HepG2 (cell line): Measurements from ENCODE around the gene P2RY6. TPM values are rescaled to one million over a fixed set of nuclear protein-coding genes. Genes with fewer than 3 reads are reported as not detected.
A peak's percentile ranks its signal among the peaks of the same experiment; 100 is the strongest.

Experiments
- ATF3 ChIP-seq: sonication (generic); formaldehyde crosslinking; IDR thresholded peaks from 2 replicates; pipeline ENCODE4 v1.4.0; 2020; ENCODE audit warnings: missing genetic modification reagents
- ATF7 ChIP-seq, 2 experiments: fragments of 450-650 bp in 1 of 2; sonication (generic) in 1 of 2; formaldehyde crosslinking in 1 of 2; IDR thresholded peaks; 2 replicates each; pipeline versions ENCODE4 v1.4.0 to v1.6.1; 2016 to 2020; ENCODE audit warnings: antibody characterized with exemption in 1 of 2, mild to moderate bottlenecking in 1 of 2, missing genetic modification reagents in 1 of 2
- BCL6 ChIP-seq: IDR thresholded peaks from 2 replicates; pipeline ENCODE4 v1.6.1; 2016; ENCODE audit warnings: missing genetic modification reagents, missing compliant biosample characterization
- BORCS8-MEF2B ChIP-seq: sonication (generic); formaldehyde crosslinking; IDR thresholded peaks from 2 replicates; pipeline ENCODE4 v1.8.0; 2022; ENCODE audit warnings: mild to moderate bottlenecking, missing genetic modification reagents
- BRCA1 ChIP-seq: sonication (generic); formaldehyde crosslinking; IDR thresholded peaks from 2 replicates; pipeline ENCODE4 v1.4.0; 2020; ENCODE audit warnings: missing genetic modification reagents
- HMG20A ChIP-seq: IDR thresholded peaks from 2 replicates; pipeline ENCODE4 v1.6.1; 2016; ENCODE audit warnings: borderline replicate concordance
- KLF11 ChIP-seq: IDR thresholded peaks from 2 replicates; pipeline ENCODE4 v1.6.1; 2016; ENCODE audit warnings: missing compliant biosample characterization
- MTF1 ChIP-seq: sonication (generic); formaldehyde crosslinking; IDR thresholded peaks from 2 replicates; pipeline ENCODE4 v1.5.0; 2020; ENCODE audit warnings: missing genetic modification reagents
- MXI1 ChIP-seq: IDR thresholded peaks from 3 replicates; pipeline ENCODE4 v1.6.1; 2012; ENCODE audit warnings: low read depth, low read length, inconsistent platforms, borderline replicate concordance
- PAWR ChIP-seq: sonication (generic); formaldehyde crosslinking; IDR thresholded peaks from 2 replicates; pipeline ENCODE4 v1.4.0; 2020; ENCODE audit warnings: missing genetic modification reagents, mild to moderate bottlenecking, borderline replicate concordance
- PITX1 ChIP-seq: sonication (generic); formaldehyde crosslinking; IDR thresholded peaks from 2 replicates; pipeline ENCODE4 v1.5.1; 2020; ENCODE audit warnings: mild to moderate bottlenecking, missing genetic modification reagents
- SPEN ChIP-seq: sonication (generic); formaldehyde crosslinking; IDR thresholded peaks from 2 replicates; pipeline ENCODE4 v1.5.1; 2020; ENCODE audit warnings: low read depth, mild to moderate bottlenecking, missing genetic modification reagents
- SRY ChIP-seq: sonication (generic); formaldehyde crosslinking; IDR thresholded peaks from 2 replicates; pipeline ENCODE4 v1.8.0; 2022; ENCODE audit warnings: mild to moderate bottlenecking, missing genetic modification reagents
- THAP8 ChIP-seq: sonication (generic); formaldehyde crosslinking; IDR thresholded peaks from 2 replicates; pipeline ENCODE4 v1.5.1; 2020; ENCODE audit warnings: missing genetic modification reagents, mild to moderate bottlenecking, borderline replicate concordance
- ZNF12 ChIP-seq: sonication (generic); formaldehyde crosslinking; IDR thresholded peaks from 2 replicates; pipeline ENCODE4 v1.5.0; 2020; ENCODE audit warnings: missing genetic modification reagents
- ZNF337 ChIP-seq: sonication (generic); formaldehyde crosslinking; IDR thresholded peaks from 2 replicates; pipeline ENCODE4 v1.5.1; 2020; ENCODE audit warnings: missing genetic modification reagents, low read depth, mild to moderate bottlenecking, borderline replicate concordance
- ZNF33B ChIP-seq: sonication (generic); formaldehyde crosslinking; IDR thresholded peaks from 2 replicates; pipeline ENCODE4 v1.5.1; 2020; ENCODE audit warnings: mild to moderate bottlenecking, missing genetic modification reagents
- ZNF550 ChIP-seq: sonication (generic); formaldehyde crosslinking; IDR thresholded peaks from 2 replicates; pipeline ENCODE4 v1.4.0; 2020; ENCODE audit warnings: mild to moderate bottlenecking, missing genetic modification reagents, borderline replicate concordance
- ZNF572 ChIP-seq: sonication (generic); formaldehyde crosslinking; IDR thresholded peaks from 2 replicates; pipeline ENCODE4 v1.5.1; 2020; ENCODE audit warnings: mild to moderate bottlenecking, missing genetic modification reagents
- ZNF749 ChIP-seq: sonication (generic); formaldehyde crosslinking; IDR thresholded peaks from 2 replicates; pipeline ENCODE4 v1.8.0; 2022; ENCODE audit warnings: mild to moderate bottlenecking, missing genetic modification reagents, moderate library complexity, borderline replicate concordance
- ZNF75D ChIP-seq: sonication (generic); formaldehyde crosslinking; IDR thresholded peaks from 2 replicates; pipeline ENCODE4 v1.8.1; 2023; ENCODE audit warnings: missing genetic modification reagents, mild to moderate bottlenecking, borderline replicate concordance
- ZNF879 ChIP-seq: sonication (generic); formaldehyde crosslinking; IDR thresholded peaks from 2 replicates; pipeline ENCODE4 v1.8.1; 2023; ENCODE audit warnings: missing genetic modification reagents
- polyA plus RNA-seq, 8 experiments: library from polyadenylated mRNA; depleted of rRNA in 3 of 8; stranded (reverse) in 7 of 8; unstranded in 1 of 8; fragments of >200 nt; fragmentation: Illumina TruSeq in 4 of 8; extraction: Trizol in 4 of 8; gene quantifications; 2 replicates each; pipeline versions ENCODE4 v1.2.1 to v1.2.3, GENCODE V29; 2011 to 2016; ENCODE audit warnings: low read depth in 4 of 8, missing spikeins in 1 of 8, mixed read lengths in 1 of 8; ENCODE audit not compliant: insufficient read depth in 1 of 8
- total RNA-seq, 5 experiments: library from RNA; depleted of rRNA; stranded (reverse); fragments of >200 nt; fragmentation: Illumina TruSeq; extraction: Trizol; gene quantifications; 2 replicates each; pipeline ENCODE4 v1.2.3, GENCODE V29; 2016; ENCODE audit warnings: low read depth in 1 of 5
- TF ChIP-seq, protein P1 (sequence below): sonication (generic); formaldehyde crosslinking; IDR thresholded peaks from 2 replicates; pipeline ENCODE4 v1.4.0; 2020; ENCODE audit warnings: missing genetic modification reagents
- TF ChIP-seq, protein P2 (sequence below): sonication (generic); formaldehyde crosslinking; IDR thresholded peaks from 2 replicates; pipeline ENCODE4 v1.8.1; 2023; ENCODE audit warnings: mild to moderate bottlenecking, moderate library complexity, missing genetic modification reagents

P2RY6 gene
- total and polyA plus RNA-seq, 2 of the 13 experiments (the other 11 are each of a cell fraction or from before 2014, with no cell fraction given): 0.09 to 0.29 TPM

GRCh38 chr11:73308003-73308960 is 36.1 kb downstream of the P2RY6 start, which contains the start of gene ARHGEF17 (continued):
- TF ChIP-seq ZNF572 (CRISPR knock-in tag): no peak
- no peak for TF ChIP-seq ZNF12 (CRISPR knock-in tag)
- 0 out of 2 replicates have a peak, but pooled peaks have one; percentile 63 for TF ChIP-seq ZNF33B (CRISPR knock-in tag)
- no peak for TF ChIP-seq ZNF550
- TF ChIP-seq MXI1: no peak
- TF ChIP-seq KLF11: no peak
- TF ChIP-seq ZNF879 (CRISPR knock-in tag): no peak
- TF ChIP-seq PITX1 (CRISPR knock-in tag): no peak
- TF ChIP-seq BCL6: 0 out of 2 replicates have a peak, but pooled peaks have one; percentile 31
- TF ChIP-seq BRCA1: no peak
- TF ChIP-seq MTF1: no peak
- peak; percentile 63; the same call in 1 of the 2 replicates for TF ChIP-seq THAP8 (CRISPR knock-in tag)
- TF ChIP-seq ATF7 (IDR thresholded peaks at IDR 0.05): no peak
- TF ChIP-seq ATF7 (CRISPR knock-in tag; IDR thresholded peaks at IDR 0.05): no peak
- TF ChIP-seq HMG20A (CRISPR knock-in tag): no peak
- peak; percentile 64; the same call in 1 of the 2 replicates for TF ChIP-seq SRY (CRISPR knock-in tag)
- TF ChIP-seq PAWR (CRISPR knock-in tag): no peak
- TF ChIP-seq, protein P1, sequence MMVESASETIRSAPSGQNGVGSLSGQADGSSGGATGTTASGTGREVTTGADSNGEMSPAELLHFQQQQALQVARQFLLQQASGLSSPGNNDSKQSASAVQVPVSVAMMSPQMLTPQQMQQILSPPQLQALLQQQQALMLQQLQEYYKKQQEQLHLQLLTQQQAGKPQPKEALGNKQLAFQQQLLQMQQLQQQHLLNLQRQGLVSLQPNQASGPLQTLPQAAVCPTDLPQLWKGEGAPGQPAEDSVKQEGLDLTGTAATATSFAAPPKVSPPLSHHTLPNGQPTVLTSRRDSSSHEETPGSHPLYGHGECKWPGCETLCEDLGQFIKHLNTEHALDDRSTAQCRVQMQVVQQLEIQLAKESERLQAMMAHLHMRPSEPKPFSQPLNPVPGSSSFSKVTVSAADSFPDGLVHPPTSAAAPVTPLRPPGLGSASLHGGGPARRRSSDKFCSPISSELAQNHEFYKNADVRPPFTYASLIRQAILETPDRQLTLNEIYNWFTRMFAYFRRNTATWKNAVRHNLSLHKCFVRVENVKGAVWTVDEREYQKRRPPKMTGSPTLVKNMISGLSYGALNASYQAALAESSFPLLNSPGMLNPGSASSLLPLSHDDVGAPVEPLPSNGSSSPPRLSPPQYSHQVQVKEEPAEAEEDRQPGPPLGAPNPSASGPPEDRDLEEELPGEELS (CRISPR knock-in tag): peak; percentile 42; the same call in 1 of the 2 replicates
- no peak for TF ChIP-seq ATF3 (CRISPR knock-in tag)
- TF ChIP-seq SPEN (CRISPR knock-in tag): no peak
- no peak; the same call in 1 of the 2 replicates for TF ChIP-seq BORCS8-MEF2B (CRISPR knock-in tag)
- TF ChIP-seq, protein P2, sequence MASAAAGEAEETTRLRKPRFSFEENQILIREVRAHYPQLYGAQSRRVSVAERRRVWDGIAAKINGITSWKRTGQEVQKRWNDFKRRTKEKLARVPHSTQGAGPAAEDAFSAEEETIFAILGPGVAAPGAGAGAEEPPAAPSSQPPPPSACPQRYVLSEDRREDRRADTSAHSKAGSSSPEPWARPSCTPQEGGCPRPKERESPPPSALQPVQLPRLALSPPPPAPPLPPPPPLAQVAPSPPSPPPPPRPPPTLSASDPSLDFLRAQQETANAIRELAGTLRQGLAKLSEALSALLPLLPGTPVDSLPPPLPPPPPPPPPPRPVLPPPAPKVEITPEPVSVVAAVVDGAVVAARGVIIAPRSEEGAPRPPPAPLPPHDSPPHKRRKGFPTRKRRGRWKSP: no peak
- no peak; the same call in none of the 2 replicates for TF ChIP-seq ZNF749
- no peak for TF ChIP-seq ZNF337 (CRISPR knock-in tag)
- no peak for TF ChIP-seq ZNF75D
